ACC112 (cell line): ENCODE measurements around the gene SH3D21.

Experiments used
- H2AFZ ChIP-seq: fragments of 200-600 bp; sonication (generic); one replicate; pipeline ENCODE4 v1.6.0; 2017; ENCODE audit warnings: antibody characterized with exemption, low read length; ENCODE audit not compliant: unreplicated experiment
- H3K27ac ChIP-seq: fragments of 200-600 bp; sonication (generic); 2 replicates; pipeline ENCODE4 v1.5.1; 2014; ENCODE audit warnings: low read depth, mild to moderate bottlenecking, antibody characterized with exemption, low read length, moderate library complexity
- H3K27me3 ChIP-seq: fragments of 200-600 bp; sonication (generic); 2 replicates; pipeline ENCODE4 v1.6.1; 2014; ENCODE audit warnings: mild to moderate bottlenecking, antibody characterized with exemption, low read length, moderate library complexity, mixed read lengths; ENCODE audit not compliant: insufficient read depth
- H3K36me3 ChIP-seq: fragments of 200-600 bp; sonication (generic); 2 replicates; pipeline ENCODE4 v1.6.1; 2016; ENCODE audit warnings: mild to moderate bottlenecking, antibody characterized with exemption, low read length, moderate library complexity, mixed read lengths; ENCODE audit not compliant: insufficient read depth
- H3K4me1 ChIP-seq: fragments of 200-600 bp; sonication (generic); one replicate; pipeline ENCODE4 v1.6.1; 2016; ENCODE audit warnings: low read length, mixed read lengths; ENCODE audit not compliant: insufficient read depth, unreplicated experiment, control insufficient read depth
- H3K4me3 ChIP-seq: fragments of 200-600 bp; sonication (generic); 2 replicates; pipeline ENCODE4 v1.5.1; 2014; ENCODE audit warnings: mild to moderate bottlenecking, low read depth, low read length
- H3K79me2 ChIP-seq: fragments of 200-600 bp; sonication (generic); one replicate; pipeline ENCODE4 v1.6.0; 2016; ENCODE audit warnings: low read length; ENCODE audit not compliant: control insufficient read depth, unreplicated experiment, insufficient read depth

SH3D21 gene

GRCh38 chr1:36306210-36306901, at the start of gene SH3D21:
SH3D21 (plus strand) TSS chr1:36306368; CDS start chr1:36306421, 53 bp downstream.
- peak within 1 kb of the TSS; percentile 58 for H2AFZ ChIP-seq
- no peaks in the 10 kb centered on the region for H3K27me3 ChIP-seq
- H3K79me2 ChIP-seq = peaks cover 9% of the 10 kb centered on the region
- peak within 1 kb of the TSS; percentile 87 for H3K4me3 ChIP-seq
- peaks cover 12% of the 10 kb centered on the region for H3K4me1 ChIP-seq
- H3K27ac ChIP-seq = no peak within 1 kb of the TSS
- peaks cover 5% of the 10 kb centered on the region; the same call in 1 of the 2 replicates for H3K36me3 ChIP-seq

- peaks cover 36% of the 10 kb centered on the region for H3K4me1 ChIP-seq
- H3K4me3 ChIP-seq = no peak overlapping the region
- no peaks in the 10 kb centered on the region for H3K27me3 ChIP-seq
- no peak overlapping the region for H3K27ac ChIP-seq
- H3K36me3 ChIP-seq = peaks cover 20% of the 10 kb centered on the region
- H3K79me2 ChIP-seq = peaks cover 93% of the 10 kb centered on the region
- no peak overlapping the region for H2AFZ ChIP-seq
These were observed 49.4 kb upstream of the SH3D21 start for GRCh38 chr1:36256558-36257374.

GRCh38 chr1:36257375-36257767, 48.8 kb upstream of the SH3D21 start:
- no peak overlapping the region for H2AFZ ChIP-seq
- H3K4me3 ChIP-seq = no peak overlapping the region
- peaks cover 31% of the 10 kb centered on the region for H3K4me1 ChIP-seq
- H3K36me3 ChIP-seq = peaks cover 26% of the 10 kb centered on the region
- no peak overlapping the region for H3K27ac ChIP-seq
- peaks cover 93% of the 10 kb centered on the region for H3K79me2 ChIP-seq
- no peaks in the 10 kb centered on the region for H3K27me3 ChIP-seq

- Histone ChIP-seq H3K36me3 (peaks cover 27% of the 10 kb centered on the region), H3K27ac (no peak overlapping the region), H2AFZ (no peak overlapping the region), H3K4me3 (no peak overlapping the region), H3K4me1 (peaks cover 17% of the 10 kb centered on the region), H3K79me2 (peaks cover 89% of the 10 kb centered on the region), H3K27me3 (no peaks in the 10 kb centered on the region)
These were observed 47.2 kb upstream of the SH3D21 start for GRCh38 chr1:36258960-36259344.

- no peak overlapping the region for H2AFZ ChIP-seq
- H3K27me3 ChIP-seq = no peaks in the 10 kb centered on the region
- peaks cover 85% of the 10 kb centered on the region for H3K79me2 ChIP-seq
- H3K36me3 ChIP-seq = peaks cover 23% of the 10 kb centered on the region
- H3K27ac ChIP-seq = no peak overlapping the region
- peaks cover 8% of the 10 kb centered on the region for H3K4me1 ChIP-seq
- no peak overlapping the region for H3K4me3 ChIP-seq
These were observed 37.2 kb upstream of the SH3D21 start for GRCh38 chr1:36268981-36269380.

GRCh38 chr1:36269408-36269838, 36.7 kb upstream of the SH3D21 start:
- H3K27me3 ChIP-seq = no peaks in the 10 kb centered on the region
- peaks cover 27% of the 10 kb centered on the region for H3K36me3 ChIP-seq
- H3K4me3 ChIP-seq = no peak overlapping the region
- H3K4me1 ChIP-seq = peaks cover 8% of the 10 kb centered on the region
- H3K79me2 ChIP-seq = peaks cover 83% of the 10 kb centered on the region
- H3K27ac ChIP-seq = no peak overlapping the region
- no peak overlapping the region for H2AFZ ChIP-seq

GRCh38 chr1:36273024-36273423, 33.1 kb upstream of the SH3D21 start:
- no peak overlapping the region for H3K4me3 ChIP-seq
- no peaks in the 10 kb centered on the region for H3K27me3 ChIP-seq
- H2AFZ ChIP-seq = no peak overlapping the region
- no peaks in the 10 kb centered on the region for H3K4me1 ChIP-seq
- H3K36me3 ChIP-seq = peaks cover 27% of the 10 kb centered on the region
- H3K79me2 ChIP-seq = peaks cover 70% of the 10 kb centered on the region
- no peak overlapping the region for H3K27ac ChIP-seq

- peaks cover 8% of the 10 kb centered on the region for H3K4me1 ChIP-seq
- H3K36me3 ChIP-seq = peaks cover 27% of the 10 kb centered on the region
- no peak overlapping the region for H3K27ac ChIP-seq
- no peak overlapping the region for H3K4me3 ChIP-seq
- H2AFZ ChIP-seq = no peak overlapping the region
- peaks cover 69% of the 10 kb centered on the region for H3K79me2 ChIP-seq
- no peaks in the 10 kb centered on the region for H3K27me3 ChIP-seq
These were observed 32.0 kb upstream of the SH3D21 start for GRCh38 chr1:36274201-36274600.

GRCh38 chr1:36276688-36277087, 29.5 kb upstream of the SH3D21 start:
- Histone ChIP-seq H3K27me3 (no peaks in the 10 kb centered on the region), H3K36me3 (peaks cover 22% of the 10 kb centered on the region), H3K79me2 (peaks cover 69% of the 10 kb centered on the region), H2AFZ (no peak overlapping the region), H3K27ac (no peak overlapping the region), H3K4me1 (peaks cover 9% of the 10 kb centered on the region), H3K4me3 (no peak overlapping the region)

- Histone ChIP-seq H3K4me1 (peaks cover 9% of the 10 kb centered on the region), H3K27ac (peak overlapping the region; percentile 24; the same call in 1 of the 2 replicates), H2AFZ (no peak overlapping the region), H3K27me3 (no peaks in the 10 kb centered on the region), H3K36me3 (peaks cover 8% of the 10 kb centered on the region), H3K79me2 (peaks cover 55% of the 10 kb centered on the region), H3K4me3 (no peak overlapping the region)
These were observed 26.9 kb upstream of the SH3D21 start for GRCh38 chr1:36279110-36279788.
